ENCODE results near the gene TRPC5OS.

DNA sequence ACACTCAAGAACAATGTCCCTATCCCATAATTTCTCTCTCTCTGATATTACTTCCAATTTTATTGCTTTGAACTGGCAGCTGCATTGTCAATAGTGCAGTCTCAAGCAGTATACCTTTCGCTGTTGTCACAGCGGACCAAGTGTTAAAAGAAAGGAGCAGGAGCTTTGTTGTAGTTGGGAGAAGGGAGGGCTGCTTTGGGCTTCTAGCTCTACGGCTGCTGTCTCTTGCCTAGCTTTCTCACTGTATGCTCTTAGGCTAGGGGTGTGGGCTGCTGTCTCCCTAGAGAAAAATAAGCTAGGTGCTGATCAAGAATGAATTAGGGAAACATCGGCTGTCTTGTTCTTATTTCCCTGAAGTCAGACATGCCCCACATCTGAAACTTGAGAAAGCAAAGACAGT is 52.5 kb downstream of the TRPC5OS start:
- TF ChIP-seq POLR2A (IDR thresholded peaks at IDR 0.05): no peak
- TF ChIP-seq POLR2AphosphoS5 (IDR thresholded peaks at IDR 0.05): no peak
- TF ChIP-seq, protein P1, sequence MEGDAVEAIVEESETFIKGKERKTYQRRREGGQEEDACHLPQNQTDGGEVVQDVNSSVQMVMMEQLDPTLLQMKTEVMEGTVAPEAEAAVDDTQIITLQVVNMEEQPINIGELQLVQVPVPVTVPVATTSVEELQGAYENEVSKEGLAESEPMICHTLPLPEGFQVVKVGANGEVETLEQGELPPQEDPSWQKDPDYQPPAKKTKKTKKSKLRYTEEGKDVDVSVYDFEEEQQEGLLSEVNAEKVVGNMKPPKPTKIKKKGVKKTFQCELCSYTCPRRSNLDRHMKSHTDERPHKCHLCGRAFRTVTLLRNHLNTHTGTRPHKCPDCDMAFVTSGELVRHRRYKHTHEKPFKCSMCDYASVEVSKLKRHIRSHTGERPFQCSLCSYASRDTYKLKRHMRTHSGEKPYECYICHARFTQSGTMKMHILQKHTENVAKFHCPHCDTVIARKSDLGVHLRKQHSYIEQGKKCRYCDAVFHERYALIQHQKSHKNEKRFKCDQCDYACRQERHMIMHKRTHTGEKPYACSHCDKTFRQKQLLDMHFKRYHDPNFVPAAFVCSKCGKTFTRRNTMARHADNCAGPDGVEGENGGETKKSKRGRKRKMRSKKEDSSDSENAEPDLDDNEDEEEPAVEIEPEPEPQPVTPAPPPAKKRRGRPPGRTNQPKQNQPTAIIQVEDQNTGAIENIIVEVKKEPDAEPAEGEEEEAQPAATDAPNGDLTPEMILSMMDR (IDR thresholded peaks at IDR 0.05): no peak
